Right renal pelvis (tissue), 4 donors: ENCODE data around the gene RHOJ. TPM values are rescaled to one million over a fixed set of nuclear protein-coding genes. Genes with fewer than 3 reads are reported as not detected.

ENCODE experiments used
- polyA plus RNA-seq, 4 donors: library from polyadenylated mRNA; unstranded; fragments of 120-200 nt; gene quantifications; one replicate each; pipeline ENCODE4 v1.2.1, GENCODE V29; 2013; ENCODE audit not compliant: insufficient read length in 4 of 4

Gene RHOJ
- polyA plus RNA-seq, 4 donors: 18.3 to 22.6 (median 21.2) TPM

Other genes starting within 250 kb of the RHOJ start
- gene KCNH5, start 159.0 kb upstream of the RHOJ start, polyA plus RNA-seq: under 1 TPM; 0.09 to 0.27 (median 0.23) TPM
- not detected for gene GPHB5, start 114.5 kb downstream of the RHOJ start, polyA plus RNA-seq